Measurements from ENCODE around the gene ACSL1. TPM values are rescaled to one million over a fixed set of nuclear protein-coding genes. Genes with fewer than 3 reads are reported as not detected.

The ACSL1 gene
- total and polyA plus RNA-seq, 9 of the 15 experiments (the other 6 are each of a cell fraction or from before 2014, with no cell fraction given) = 6.7 to 24.1 (median 15.0) TPM

DNA sequence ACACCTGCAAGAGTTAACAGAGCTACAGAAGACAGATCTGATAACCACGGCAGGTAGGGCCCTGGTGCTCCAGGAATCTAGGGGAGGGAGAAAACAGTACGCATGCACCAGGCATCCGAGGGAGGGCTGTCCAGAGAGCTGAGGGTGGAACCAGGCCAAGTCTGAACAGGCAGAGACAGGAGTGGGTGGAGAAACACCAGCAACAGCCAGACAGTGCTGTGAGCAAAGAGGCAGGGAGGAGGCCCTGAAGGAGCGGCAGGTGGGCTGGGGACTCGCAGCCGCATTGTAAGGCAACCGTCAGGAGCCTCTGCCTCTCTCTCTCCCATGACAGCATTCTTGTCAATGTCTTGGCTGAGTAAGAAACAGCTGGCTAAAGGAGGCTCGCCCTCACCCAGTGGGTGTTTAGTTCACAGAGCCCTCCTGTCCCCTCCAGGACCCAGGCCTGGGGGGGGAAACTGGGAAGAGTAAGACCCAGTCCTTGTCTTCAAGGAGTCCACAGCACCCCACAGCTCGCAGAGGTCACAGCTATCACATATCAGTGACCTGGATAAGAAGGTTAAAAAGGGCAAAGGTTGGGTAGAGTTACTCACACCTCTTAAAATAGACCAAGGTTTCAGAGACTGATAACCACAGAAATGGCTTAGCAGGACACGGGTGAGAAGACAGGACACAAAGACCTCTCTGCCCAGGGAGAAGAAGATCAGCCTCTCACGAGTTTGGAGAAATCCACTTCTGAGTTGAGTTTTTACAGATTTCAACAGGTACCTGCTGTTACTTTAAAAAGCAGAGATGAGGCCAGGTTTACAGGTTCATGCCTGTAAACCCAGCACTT, 10.5 kb downstream of the ACSL1 start (continued):
- TF ChIP-seq, protein P1, sequence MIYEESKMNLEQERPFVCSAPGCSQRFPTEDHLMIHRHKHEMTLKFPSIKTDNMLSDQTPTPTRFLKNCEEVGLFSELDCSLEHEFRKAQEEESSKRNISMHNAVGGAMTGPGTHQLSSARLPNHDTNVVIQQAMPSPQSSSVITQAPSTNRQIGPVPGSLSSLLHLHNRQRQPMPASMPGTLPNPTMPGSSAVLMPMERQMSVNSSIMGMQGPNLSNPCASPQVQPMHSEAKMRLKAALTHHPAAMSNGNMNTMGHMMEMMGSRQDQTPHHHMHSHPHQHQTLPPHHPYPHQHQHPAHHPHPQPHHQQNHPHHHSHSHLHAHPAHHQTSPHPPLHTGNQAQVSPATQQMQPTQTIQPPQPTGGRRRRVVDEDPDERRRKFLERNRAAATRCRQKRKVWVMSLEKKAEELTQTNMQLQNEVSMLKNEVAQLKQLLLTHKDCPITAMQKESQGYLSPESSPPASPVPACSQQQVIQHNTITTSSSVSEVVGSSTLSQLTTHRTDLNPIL (CRISPR knock-in tag; IDR thresholded peaks at IDR 0.05) = no peak
- no peak for TF ChIP-seq GTF2A2 (tag; IDR thresholded peaks at IDR 0.05)
- no peak for TF ChIP-seq PHF20 (IDR thresholded peaks at IDR 0.05; ENCODE audit: partially characterized antibody)
- TF ChIP-seq, protein P2, sequence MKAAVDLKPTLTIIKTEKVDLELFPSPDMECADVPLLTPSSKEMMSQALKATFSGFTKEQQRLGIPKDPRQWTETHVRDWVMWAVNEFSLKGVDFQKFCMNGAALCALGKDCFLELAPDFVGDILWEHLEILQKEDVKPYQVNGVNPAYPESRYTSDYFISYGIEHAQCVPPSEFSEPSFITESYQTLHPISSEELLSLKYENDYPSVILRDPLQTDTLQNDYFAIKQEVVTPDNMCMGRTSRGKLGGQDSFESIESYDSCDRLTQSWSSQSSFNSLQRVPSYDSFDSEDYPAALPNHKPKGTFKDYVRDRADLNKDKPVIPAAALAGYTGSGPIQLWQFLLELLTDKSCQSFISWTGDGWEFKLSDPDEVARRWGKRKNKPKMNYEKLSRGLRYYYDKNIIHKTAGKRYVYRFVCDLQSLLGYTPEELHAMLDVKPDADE (conservative IDR thresholded peaks at IDR 0.05; ENCODE audit: control insufficient read depth, low read depth, low read length) = no peak
- TF ChIP-seq, protein P3, sequence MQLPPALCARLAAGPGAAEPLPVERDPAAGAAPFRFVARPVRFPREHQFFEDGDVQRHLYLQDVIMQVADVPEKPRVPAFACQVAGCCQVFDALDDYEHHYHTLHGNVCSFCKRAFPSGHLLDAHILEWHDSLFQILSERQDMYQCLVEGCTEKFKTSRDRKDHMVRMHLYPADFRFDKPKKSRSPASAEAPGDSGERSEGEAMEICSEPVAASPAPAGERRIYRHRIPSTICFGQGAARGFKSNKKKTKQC (CRISPR knock-in tag; IDR thresholded peaks at IDR 0.05) = no peak
- TF ChIP-seq ZNF561 (CRISPR knock-in tag; conservative IDR thresholded peaks at IDR 0.05) = no peak
- TF ChIP-seq ZNF165 (CRISPR knock-in tag; IDR thresholded peaks at IDR 0.05; ENCODE audit: borderline replicate concordance) = no peak
- TF ChIP-seq CHD2 (IDR thresholded peaks at IDR 0.05; ENCODE audit: low read depth, low read length) = no peak
- TF ChIP-seq, protein P4, sequence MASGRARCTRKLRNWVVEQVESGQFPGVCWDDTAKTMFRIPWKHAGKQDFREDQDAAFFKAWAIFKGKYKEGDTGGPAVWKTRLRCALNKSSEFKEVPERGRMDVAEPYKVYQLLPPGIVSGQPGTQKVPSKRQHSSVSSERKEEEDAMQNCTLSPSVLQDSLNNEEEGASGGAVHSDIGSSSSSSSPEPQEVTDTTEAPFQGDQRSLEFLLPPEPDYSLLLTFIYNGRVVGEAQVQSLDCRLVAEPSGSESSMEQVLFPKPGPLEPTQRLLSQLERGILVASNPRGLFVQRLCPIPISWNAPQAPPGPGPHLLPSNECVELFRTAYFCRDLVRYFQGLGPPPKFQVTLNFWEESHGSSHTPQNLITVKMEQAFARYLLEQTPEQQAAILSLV (tag; IDR thresholded peaks at IDR 0.05) = no peak
- TF ChIP-seq TGIF2 (CRISPR knock-in tag; IDR thresholded peaks at IDR 0.05) = no peak
- TF ChIP-seq CBX8 (IDR thresholded peaks at IDR 0.05; ENCODE audit: borderline replicate concordance, extremely low read depth, low read depth, low read length, poor library complexity, severe bottlenecking) = no peak
- no peak for TF ChIP-seq ZC3H11A (IDR thresholded peaks at IDR 0.05; ENCODE audit: low read depth, low read length)
- 0 out of 2 replicates have a peak, but pooled peaks have one; percentile 14 for TF ChIP-seq XRCC5 (IDR thresholded peaks at IDR 0.05; ENCODE audit: low read depth, low read length)
- TF ChIP-seq, protein P5, sequence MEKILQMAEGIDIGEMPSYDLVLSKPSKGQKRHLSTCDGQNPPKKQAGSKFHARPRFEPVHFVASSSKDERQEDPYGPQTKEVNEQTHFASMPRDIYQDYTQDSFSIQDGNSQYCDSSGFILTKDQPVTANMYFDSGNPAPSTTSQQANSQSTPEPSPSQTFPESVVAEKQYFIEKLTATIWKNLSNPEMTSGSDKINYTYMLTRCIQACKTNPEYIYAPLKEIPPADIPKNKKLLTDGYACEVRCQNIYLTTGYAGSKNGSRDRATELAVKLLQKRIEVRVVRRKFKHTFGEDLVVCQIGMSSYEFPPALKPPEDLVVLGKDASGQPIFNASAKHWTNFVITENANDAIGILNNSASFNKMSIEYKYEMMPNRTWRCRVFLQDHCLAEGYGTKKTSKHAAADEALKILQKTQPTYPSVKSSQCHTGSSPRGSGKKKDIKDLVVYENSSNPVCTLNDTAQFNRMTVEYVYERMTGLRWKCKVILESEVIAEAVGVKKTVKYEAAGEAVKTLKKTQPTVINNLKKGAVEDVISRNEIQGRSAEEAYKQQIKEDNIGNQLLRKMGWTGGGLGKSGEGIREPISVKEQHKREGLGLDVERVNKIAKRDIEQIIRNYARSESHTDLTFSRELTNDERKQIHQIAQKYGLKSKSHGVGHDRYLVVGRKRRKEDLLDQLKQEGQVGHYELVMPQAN (IDR thresholded peaks at IDR 0.05; ENCODE audit: borderline replicate concordance) = no peak
- TF ChIP-seq SMAD1 (IDR thresholded peaks at IDR 0.05; ENCODE audit: low read depth, low read length, partially characterized antibody) = no peak
- TF ChIP-seq CXXC5 (CRISPR knock-in tag; IDR thresholded peaks at IDR 0.05) = peak; percentile 26; the same call in 1 of the 2 replicates
- TF ChIP-seq ZNF586 (CRISPR knock-in tag; conservative IDR thresholded peaks at IDR 0.05) = no peak
- no peak for TF ChIP-seq ASH1L (IDR thresholded peaks at IDR 0.05; ENCODE audit: borderline replicate concordance, low read depth, partially characterized antibody)
- TF ChIP-seq ZNF121 (CRISPR knock-in tag; conservative IDR thresholded peaks at IDR 0.05) = no peak

Data from K562 (cell line).